Neuron (in vitro differentiated cells): ENCODE data around the gene NOCT.

Experiments used
- H2AFZ ChIP-seq: one replicate; pipeline ENCODE4 v1.6.1; 2013; ENCODE audit warnings: low read depth, mild to moderate bottlenecking, inconsistent platforms, low read length, moderate library complexity
- H3K27me3 ChIP-seq: one replicate; pipeline ENCODE4 v1.6.1; 2013; ENCODE audit warnings: low read length; ENCODE audit not compliant: insufficient read depth
- H3K36me3 ChIP-seq: one replicate; pipeline ENCODE4 v1.6.1; 2013; ENCODE audit warnings: low read length; ENCODE audit not compliant: insufficient read depth
- H3K4me1 ChIP-seq: one replicate; pipeline ENCODE4 v1.6.1; 2013; ENCODE audit warnings: low read length; ENCODE audit not compliant: insufficient read depth
- H3K4me3 ChIP-seq: 2 replicates; pipeline ENCODE4 v1.5.1; 2013; ENCODE audit warnings: mild to moderate bottlenecking, low read length, moderate library complexity
- H3K9me3 ChIP-seq: one replicate; pipeline ENCODE4 v1.6.1; 2013; ENCODE audit warnings: low read length

The NOCT gene

GRCh38 chr4:139082750-139083606, 67.4 kb downstream of the NOCT start:
- H3K9me3 ChIP-seq: no peaks in the 10 kb centered on the region
- no peaks in the 10 kb centered on the region for H3K36me3 ChIP-seq
- peaks cover 23% of the 10 kb centered on the region for H3K4me1 ChIP-seq
- no peaks in the 10 kb centered on the region for H3K27me3 ChIP-seq
- peak overlapping the region; percentile 64 for H3K4me3 ChIP-seq
- peak overlapping the region; percentile 27 for H2AFZ ChIP-seq

GRCh38 chr4:139083607-139083955, 68.0 kb downstream of the NOCT start:
- Histone ChIP-seq H3K4me1 (peaks cover 23% of the 10 kb centered on the region), H3K9me3 (no peaks in the 10 kb centered on the region), H3K4me3 (peak overlapping the region; percentile 64), H2AFZ (peak overlapping the region; percentile 27), H3K36me3 (no peaks in the 10 kb centered on the region), H3K27me3 (no peaks in the 10 kb centered on the region)

GRCh38 chr4:139083956-139084803, 68.6 kb downstream of the NOCT start:
- Histone ChIP-seq H3K4me1 (peaks cover 23% of the 10 kb centered on the region), H3K27me3 (no peaks in the 10 kb centered on the region)

GRCh38 chr4:139084804-139085093, 69.2 kb downstream of the NOCT start:
- peak overlapping the region; percentile 74 for H2AFZ ChIP-seq
- peaks cover 23% of the 10 kb centered on the region for H3K4me1 ChIP-seq
- peak overlapping the region; percentile 64 for H3K4me3 ChIP-seq
- H3K9me3 ChIP-seq: no peaks in the 10 kb centered on the region
- no peaks in the 10 kb centered on the region for H3K27me3 ChIP-seq
- no peaks in the 10 kb centered on the region for H3K36me3 ChIP-seq

More at GRCh38 chr4:139083956-139084803, 68.6 kb downstream of the NOCT start:
- Histone ChIP-seq H3K4me3 (peak overlapping the region; percentile 64), H3K9me3 (no peaks in the 10 kb centered on the region), H2AFZ (peak overlapping the region; percentile 74), H3K36me3 (no peaks in the 10 kb centered on the region)

GRCh38 chr4:139085141-139085540, 69.6 kb downstream of the NOCT start:
- Histone ChIP-seq H3K36me3 (no peaks in the 10 kb centered on the region), H2AFZ (peak overlapping the region; percentile 74)

GRCh38 chr4:139092271-139092670, 76.7 kb downstream of the NOCT start:
- no peaks in the 10 kb centered on the region for H3K27me3 ChIP-seq
- H3K4me1 ChIP-seq: no peaks in the 10 kb centered on the region
- H2AFZ ChIP-seq: no peak overlapping the region
- H3K36me3 ChIP-seq: peaks cover 6% of the 10 kb centered on the region
- H3K9me3 ChIP-seq: no peaks in the 10 kb centered on the region
- H3K4me3 ChIP-seq: no peak overlapping the region

More at GRCh38 chr4:139085141-139085540, 69.6 kb downstream of the NOCT start:
- peak overlapping the region; percentile 64 for H3K4me3 ChIP-seq
- H3K27me3 ChIP-seq: no peaks in the 10 kb centered on the region
- H3K4me1 ChIP-seq: peaks cover 23% of the 10 kb centered on the region
- H3K9me3 ChIP-seq: no peaks in the 10 kb centered on the region
